HG03064 (cell line): ENCODE results near the gene DYRK2.

Source experiments
- ATAC-seq: cut with Tn5 transposase; IDR thresholded peaks from one replicate; pipeline ENCODE4 v1.9.1; 2021; ENCODE audit warnings: low read depth; ENCODE audit not compliant: unreplicated experiment

Gene DYRK2

DNA sequence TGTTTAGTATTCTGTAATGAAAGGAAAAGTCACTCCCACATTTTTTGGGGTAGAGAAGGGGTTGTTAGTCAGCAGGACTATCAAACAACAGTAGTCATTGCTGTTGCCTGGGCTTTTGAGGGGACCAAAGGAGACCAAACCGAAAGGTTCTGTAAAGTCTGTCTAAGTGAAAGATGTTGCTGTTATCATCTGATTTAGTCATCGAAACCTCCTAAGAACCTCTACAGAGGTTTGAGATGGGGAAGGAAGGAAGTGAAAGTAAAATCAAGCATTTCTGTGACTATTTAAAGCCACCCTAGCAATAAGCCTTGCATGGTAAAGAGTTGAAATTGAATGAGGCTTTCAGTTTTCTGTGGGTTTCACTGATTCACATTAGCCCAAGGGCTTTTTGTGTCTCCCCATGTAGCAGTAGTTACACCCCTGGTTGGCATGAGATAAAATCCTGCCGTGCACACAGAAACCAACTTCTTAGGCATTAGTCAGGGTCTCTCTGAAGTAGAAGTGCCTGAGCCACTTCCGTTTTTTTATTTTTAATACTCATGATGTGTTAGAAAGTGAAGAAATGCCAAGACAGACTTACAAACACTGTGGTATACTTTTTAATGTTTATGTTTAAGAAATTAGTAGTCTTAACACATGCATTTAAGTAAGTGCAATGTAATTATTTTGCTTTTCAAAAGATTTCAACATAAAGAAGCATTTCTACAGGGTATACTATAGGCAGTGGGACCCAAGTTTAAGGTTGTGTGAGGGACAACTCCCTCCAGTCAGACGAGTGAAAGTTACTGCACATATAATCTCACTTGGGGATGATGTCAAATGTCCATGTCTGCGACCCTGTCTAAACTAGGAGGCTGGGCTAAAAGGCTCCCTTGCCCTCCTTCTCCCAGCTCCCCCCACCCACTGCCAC is 50.4 kb downstream of the DYRK2 start:
- peak; percentile 94 for ATAC-seq

DNA sequence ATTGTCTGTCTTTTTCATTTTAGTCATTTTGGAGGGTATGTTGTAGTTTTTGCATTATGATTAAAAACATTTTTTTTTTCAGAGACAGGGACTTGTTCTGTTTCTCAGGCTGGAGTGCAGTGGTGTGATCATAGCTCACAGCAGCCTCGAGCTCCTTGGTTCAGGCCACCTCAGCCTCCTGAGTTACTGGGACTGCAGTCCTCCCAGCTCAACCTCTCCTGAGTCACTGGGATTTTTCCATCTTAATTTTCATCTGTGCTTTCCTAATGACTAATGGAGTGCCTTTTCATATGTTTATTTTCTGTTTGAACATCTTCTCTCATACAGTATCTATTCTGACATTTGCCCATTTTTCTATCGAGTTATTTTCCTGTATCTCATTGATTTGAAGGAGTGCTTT is 52.6 kb downstream of the DYRK2 start:
- no peak for ATAC-seq

DNA sequence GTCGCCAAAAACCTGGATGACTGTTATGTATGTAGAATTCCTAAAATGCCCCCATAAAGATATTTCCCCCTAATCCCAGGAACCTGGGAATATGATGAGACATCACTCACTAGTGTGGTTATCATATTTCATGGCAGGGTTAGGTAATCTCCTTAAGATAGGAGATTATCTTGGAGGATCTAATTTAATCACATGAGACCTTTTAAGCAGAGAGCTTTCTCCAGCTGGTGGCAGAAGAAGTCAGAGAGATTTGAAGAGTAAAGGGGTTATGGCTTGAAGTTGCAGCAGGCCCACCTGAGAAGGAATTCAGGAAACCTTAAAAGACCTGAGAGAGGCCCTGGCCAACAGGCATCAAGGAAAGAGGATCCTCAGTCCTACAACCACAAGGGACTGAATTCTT is 53.6 kb downstream of the DYRK2 start:
- no peak for ATAC-seq

DNA sequence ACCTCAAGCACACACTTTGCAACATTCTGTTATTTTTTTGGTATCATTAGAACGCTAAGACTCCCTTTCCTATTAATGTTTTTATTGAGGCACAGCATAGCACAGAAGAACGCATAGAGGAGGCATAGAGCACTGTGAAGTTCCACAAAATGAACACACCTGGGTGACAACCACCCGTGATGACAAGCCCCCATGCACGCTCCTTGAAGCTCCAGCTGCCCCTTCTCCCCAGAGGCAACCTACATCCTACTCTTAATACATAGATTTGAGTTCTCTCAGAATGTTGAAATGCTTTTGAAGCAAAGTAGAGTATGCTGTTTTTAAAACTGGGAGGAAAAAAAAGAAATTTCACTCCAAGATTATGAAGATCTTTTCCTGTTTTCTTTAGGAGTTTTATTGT is 55.5 kb downstream of the DYRK2 start:
- no peak for ATAC-seq

DNA sequence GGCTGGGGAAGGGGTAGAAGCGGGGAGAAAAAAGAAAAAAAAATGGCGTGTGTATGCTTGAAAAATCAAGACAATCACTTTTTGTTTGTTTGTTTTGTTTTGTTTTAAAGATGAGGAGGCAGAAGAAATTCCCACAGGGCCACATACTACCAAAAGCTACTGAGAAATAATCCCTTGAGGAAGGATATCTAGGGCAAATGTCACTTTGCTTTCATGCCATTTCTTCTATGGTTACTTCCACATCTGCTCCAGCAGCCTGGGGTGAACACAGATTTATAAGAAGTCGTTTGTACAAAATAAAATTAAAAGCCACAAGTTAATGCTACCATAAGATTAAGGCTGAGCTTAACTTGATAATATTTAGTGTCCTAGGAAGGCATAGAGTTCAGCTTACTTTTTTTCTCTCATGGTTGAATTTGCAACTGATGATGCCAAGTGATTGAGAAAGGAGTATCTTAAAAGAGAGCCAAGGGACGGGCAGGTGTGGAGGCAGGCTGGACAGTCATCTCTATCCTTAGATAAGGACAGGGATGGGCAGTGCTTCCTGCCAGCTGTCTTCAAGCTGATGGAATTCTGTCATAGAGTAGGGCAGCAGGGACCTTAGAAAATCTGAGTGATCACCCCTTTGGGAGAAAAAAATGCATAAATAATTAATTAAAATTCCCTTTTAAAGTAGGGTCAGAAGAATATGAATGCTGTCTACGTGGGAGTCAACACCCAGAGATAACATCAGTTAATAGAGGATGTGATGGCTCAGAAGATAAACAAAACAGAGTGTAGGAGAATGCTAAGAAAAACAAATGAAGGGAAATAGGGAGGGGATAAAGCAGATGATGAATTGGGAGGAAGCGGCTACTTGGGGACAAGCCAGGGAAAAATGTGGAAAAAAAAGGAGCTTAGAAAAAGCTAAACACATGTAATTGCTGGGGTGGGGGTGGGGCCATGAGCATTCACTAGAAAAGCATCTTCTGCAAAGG is 57.1 kb downstream of the DYRK2 start:
- no peak for ATAC-seq

DNA sequence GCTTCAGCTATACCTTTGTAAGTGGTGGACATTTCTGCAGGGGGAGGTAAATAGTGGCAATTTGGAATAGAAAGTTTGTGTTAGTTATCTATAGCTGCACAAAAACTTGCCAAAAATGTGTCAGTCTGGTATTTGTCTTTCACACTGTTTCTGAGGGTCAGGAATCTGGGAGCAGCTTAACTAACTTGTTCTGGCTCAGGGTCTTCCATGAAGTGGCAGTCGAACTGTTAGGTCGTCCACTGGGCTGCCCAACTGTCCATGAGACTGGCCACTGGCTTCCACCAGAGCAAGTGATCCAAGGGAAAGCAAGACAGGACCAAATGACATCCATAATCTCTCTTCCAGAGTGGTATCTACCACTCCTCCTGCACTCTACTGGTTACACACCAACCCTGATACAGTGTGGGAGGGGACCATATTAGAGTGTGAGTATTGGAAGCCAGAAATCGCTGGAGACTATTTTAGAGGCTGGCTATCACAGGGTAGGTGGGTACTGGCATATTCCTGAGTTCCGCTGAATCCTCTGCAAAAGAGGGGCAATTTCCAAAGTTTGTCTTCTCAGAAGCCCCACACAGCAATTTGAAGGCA is 60.9 kb downstream of the DYRK2 start:
- no peak for ATAC-seq

DNA sequence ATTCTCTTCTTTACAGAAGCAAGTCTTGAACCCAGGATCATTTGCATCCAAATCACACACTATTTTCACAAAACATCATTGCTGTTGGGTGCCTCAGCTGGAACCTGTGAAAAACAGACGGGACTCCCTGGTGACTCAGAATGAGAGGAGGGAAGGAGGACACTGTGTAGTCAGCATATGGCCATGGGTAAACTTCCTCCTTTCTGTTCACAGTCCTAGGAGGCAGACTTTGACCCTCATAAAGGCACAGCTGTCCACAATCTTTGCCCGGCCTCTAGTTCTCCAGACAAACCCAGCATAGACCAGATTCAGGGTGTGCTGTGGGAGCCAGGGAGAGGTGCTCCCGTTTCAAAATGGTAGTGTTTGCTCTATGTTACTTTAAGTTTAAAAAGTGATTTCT is 62.0 kb downstream of the DYRK2 start:
- no peak for ATAC-seq

DNA sequence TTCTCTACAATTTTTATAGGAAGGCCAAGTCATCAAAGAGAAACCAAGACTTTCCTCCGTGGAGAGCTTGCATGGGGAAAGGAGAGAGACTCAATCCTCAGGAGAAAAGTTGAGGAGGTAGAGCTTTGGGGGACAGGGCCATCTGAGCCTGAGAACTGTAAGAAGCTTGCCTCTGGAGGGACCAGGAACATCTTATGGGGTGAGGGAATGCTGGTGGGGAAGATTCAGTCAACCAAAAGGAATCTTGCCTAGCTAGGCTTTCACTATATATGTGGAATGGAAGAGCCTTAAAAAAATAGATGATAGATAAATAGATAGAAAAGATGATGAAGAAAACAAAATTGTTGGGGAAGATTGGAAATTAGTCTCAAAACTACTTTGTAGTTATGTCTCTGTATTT is 63.5 kb downstream of the DYRK2 start:
- ATAC-seq = no peak

DNA sequence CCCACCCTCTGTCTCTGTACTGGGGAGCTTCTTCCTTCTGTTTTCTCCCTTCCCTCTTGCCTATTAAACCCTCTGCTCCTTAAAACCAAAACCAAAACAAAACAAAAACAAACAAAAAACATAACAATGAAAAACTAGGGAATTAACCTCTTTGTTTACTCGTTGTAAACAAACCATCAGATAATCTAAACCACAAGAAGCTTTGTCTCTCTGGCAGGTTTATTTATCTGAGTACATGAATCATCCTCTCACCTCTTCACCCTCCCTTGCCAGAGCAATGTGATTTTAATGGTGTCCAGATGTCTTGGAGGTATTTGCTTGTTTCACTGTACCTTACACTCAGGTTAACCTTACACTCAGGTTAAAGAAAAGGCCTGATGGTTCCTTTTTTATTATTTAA is 66.1 kb downstream of the DYRK2 start:
- no peak for ATAC-seq
